Urinary bladder (tissue), 4 donors: ENCODE data around the gene ADAMTS1. TPM values are rescaled to one million over a fixed set of nuclear protein-coding genes. Genes with fewer than 3 reads are reported as not detected.

Experiments
- DNase-seq: peaks from one replicate; pipeline ENCODE4 v3.0.0-alpha.2; 2015; ENCODE audit errors: extremely low spot score
- H3K27ac ChIP-seq: one replicate; pipeline ENCODE4 v1.5.1; 2013; ENCODE audit warnings: low read depth, mild to moderate bottlenecking, moderate library complexity
- H3K36me3 ChIP-seq: one replicate; pipeline ENCODE4 v1.6.1; 2013; ENCODE audit warnings: mild to moderate bottlenecking, moderate library complexity; ENCODE audit not compliant: insufficient read depth
- H3K4me1 ChIP-seq: one replicate; pipeline ENCODE4 v1.6.1; 2013; ENCODE audit warnings: mild to moderate bottlenecking, moderate library complexity; ENCODE audit not compliant: insufficient read depth
- H3K4me3 ChIP-seq: one replicate; pipeline ENCODE4 v1.5.1; 2013; ENCODE audit warnings: low read depth, low read length
- WGBS: extraction: QIAGEN DNeasy Blood & Tissue Kit; methylation state at CpG from one replicate; pipeline ENCODE4 v1.1.7; 2013; 5-methylcytosine and 5-hydroxymethylcytosine counted together
- polyA plus RNA-seq: library from polyadenylated mRNA; stranded (reverse); fragments of 200-250 nt; gene quantifications from one replicate; pipeline ENCODE4 v1.2.3, GENCODE V29; 2013
- total RNA-seq: library from RNA; depleted of rRNA; stranded (reverse); fragments of >200 nt; gene quantifications from one replicate; pipeline ENCODE4 v1.2.3, GENCODE V29; 2014
- donor health status: healthy with polysubstance abuse.
- donor health status: healthy.

The ADAMTS1 gene
- total and polyA plus RNA-seq, 2 donors: 96.6 to 299 TPM

DNA sequence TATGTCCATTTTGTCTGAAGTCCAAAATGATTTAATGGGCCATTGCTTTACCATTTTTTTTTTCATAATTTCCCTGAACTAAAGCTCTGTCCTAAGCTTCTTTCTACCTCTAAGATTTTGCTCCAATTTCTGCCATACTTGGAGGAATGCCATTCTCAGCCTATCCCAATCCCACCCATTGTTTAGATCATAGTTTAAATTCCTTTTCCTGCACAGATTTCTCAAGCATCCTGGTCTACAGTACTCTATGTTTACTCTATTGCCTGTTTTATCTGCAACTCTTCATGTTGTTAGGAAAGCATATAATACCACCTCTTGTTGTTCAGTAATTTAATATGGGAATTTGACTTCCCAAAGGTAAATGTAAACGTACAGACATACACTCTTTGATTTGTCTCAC, 30.8 kb downstream of the ADAMTS1 start:
- Histone ChIP-seq H3K4me1 (no peaks in the 10 kb centered on the region), H3K27ac (no peak overlapping the region), H3K4me3 (no peak overlapping the region), H3K36me3 (no peaks in the 10 kb centered on the region)
- DNase-seq: no peak
- WGBS: 1% methylated on average over 1 of the region's 1 CpG

GRCh38 chr21:26813426-26813998, 31.7 kb downstream of the ADAMTS1 start:
- DNase-seq: no peak
- 60% methylated on average over 8 of the region's 8 CpGs for WGBS
- H3K4me3 ChIP-seq: no peak overlapping the region

DNA sequence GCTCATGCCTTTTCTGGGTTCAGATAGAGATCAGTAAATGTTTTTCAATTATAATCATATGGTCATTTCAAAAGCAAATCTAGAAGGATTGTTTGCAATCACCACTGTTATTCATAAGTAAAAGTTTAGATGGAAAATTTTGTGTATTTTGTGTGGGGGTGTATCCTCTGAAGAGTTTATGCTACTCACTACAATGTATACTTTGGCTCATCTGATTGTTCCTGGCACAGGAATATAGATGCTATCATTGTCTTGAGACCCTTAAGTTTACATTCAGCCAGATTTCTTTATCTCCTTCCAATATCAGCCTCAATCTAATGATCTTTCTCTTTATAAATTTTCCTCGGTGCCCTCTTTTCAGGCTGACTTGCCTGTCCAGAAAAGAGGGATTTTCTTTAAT, 33.0 kb downstream of the ADAMTS1 start:
- no peaks in the 10 kb centered on the region for H3K36me3 ChIP-seq
- no peak for DNase-seq

More at GRCh38 chr21:26813426-26813998, 31.7 kb downstream of the ADAMTS1 start:
- no peaks in the 10 kb centered on the region for H3K36me3 ChIP-seq
- H3K27ac ChIP-seq: no peak overlapping the region
- no peaks in the 10 kb centered on the region for H3K4me1 ChIP-seq

GRCh38 chr21:26811482-26811881, 33.7 kb downstream of the ADAMTS1 start:
- WGBS: 49% methylated on average over 2 of the region's 2 CpGs
- H3K27ac ChIP-seq: no peak overlapping the region
- no peak for DNase-seq
- H3K4me3 ChIP-seq: no peak overlapping the region
- no peaks in the 10 kb centered on the region for H3K36me3 ChIP-seq
- H3K4me1 ChIP-seq: no peaks in the 10 kb centered on the region

More for the DNA sequence above, 33.0 kb downstream of the ADAMTS1 start:
- WGBS: 68% methylated on average over 1 of the region's 1 CpG
- no peaks in the 10 kb centered on the region for H3K4me1 ChIP-seq
- no peak overlapping the region for H3K4me3 ChIP-seq
- no peak overlapping the region for H3K27ac ChIP-seq

DNA sequence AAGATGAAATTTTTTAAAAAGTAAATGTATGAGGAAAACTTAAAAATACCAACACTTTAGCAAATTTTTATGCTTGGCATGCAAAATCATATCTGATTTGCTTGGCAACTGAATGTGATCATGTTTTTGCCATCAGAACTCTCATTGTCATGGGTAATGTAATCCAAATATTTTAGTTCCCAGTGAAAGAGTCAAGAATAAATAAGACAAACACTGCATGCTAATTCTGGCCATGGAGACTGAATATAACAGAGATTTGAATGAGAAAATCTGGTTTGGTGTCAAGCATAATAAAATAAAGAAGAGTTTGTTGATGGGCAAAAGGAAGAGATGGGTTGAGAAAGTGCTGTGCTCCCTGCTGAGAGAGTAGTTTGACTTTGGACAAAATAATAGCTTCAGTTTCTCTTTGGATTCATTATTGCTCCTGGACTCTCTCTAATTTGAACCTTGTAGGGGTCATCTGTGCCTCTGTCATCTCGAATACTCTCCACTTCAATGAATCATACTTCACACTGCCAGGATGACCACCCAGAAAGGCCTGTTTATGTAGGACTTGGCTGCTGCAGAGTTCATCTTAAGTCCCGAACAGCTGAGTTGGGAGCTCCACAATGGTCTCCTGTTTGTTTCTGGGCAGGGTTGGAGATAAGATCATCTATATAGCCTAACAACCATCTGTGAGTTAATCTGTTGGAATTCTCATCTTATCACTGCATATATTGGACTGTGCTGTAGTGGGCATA, 34.4 kb downstream of the ADAMTS1 start:
- no peak for DNase-seq
- H3K4me3 ChIP-seq: no peak overlapping the region
- H3K36me3 ChIP-seq: no peaks in the 10 kb centered on the region
- H3K4me1 ChIP-seq: no peaks in the 10 kb centered on the region
- H3K27ac ChIP-seq: peak overlapping the region; percentile 16
- WGBS: 36% methylated on average over 2 of the region's 2 CpGs

DNA sequence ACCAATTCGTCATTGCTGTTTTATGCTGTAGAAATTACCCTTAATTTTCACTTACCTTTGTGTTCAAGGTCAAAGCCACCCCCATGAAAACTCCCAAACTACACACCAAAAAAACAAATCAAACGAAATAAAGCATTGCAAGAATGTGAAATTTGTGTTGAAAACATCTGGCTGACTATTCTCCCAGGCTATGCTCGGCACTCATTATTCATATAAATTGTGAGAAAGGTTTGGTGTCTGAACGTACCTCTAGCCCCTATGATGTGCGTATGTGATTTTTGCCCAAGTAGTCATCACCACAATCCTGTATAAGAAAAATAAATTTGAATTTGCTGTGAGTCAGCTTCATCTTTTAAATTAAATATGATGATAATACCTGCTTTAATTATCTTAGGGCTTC, 34.9 kb downstream of the ADAMTS1 start:
- H3K4me1 ChIP-seq: no peaks in the 10 kb centered on the region
- H3K4me3 ChIP-seq: no peak overlapping the region
- no peak for DNase-seq
- no peak overlapping the region for H3K27ac ChIP-seq
- H3K36me3 ChIP-seq: no peaks in the 10 kb centered on the region
- 75% methylated on average over 5 of the region's 5 CpGs for WGBS

DNA sequence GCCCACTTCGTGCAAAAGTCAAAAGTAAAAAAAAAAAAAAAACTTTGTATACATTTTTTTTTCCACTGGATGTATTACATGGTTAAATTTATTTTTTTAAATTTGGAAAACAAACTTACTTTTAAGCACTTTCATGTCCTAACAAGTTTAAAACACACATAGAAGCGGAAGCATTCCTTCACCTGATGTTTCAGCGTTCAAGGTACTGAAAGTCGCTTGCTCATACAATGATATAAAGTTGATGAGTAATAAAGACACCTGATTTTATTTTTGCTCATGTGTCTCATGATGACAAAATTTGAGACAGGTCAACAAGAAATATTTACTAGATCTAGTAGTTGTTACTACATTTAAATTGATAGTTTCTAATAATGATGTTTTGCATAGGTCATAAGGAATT, 35.5 kb downstream of the ADAMTS1 start:
- no peaks in the 10 kb centered on the region for H3K36me3 ChIP-seq
- no peak overlapping the region for H3K4me3 ChIP-seq
- no peaks in the 10 kb centered on the region for H3K4me1 ChIP-seq
- 92% methylated on average over 4 of the region's 4 CpGs for WGBS
- no peak for DNase-seq
- H3K27ac ChIP-seq: no peak overlapping the region

GRCh38 chr21:26806801-26807295, 38.4 kb downstream of the ADAMTS1 start:
- H3K4me3 ChIP-seq: no peak overlapping the region
- no peak overlapping the region for H3K27ac ChIP-seq
- H3K36me3 ChIP-seq: no peaks in the 10 kb centered on the region
- no peak for DNase-seq
- WGBS: 81% methylated on average over 5 of the region's 5 CpGs
- H3K4me1 ChIP-seq: no peaks in the 10 kb centered on the region

DNA sequence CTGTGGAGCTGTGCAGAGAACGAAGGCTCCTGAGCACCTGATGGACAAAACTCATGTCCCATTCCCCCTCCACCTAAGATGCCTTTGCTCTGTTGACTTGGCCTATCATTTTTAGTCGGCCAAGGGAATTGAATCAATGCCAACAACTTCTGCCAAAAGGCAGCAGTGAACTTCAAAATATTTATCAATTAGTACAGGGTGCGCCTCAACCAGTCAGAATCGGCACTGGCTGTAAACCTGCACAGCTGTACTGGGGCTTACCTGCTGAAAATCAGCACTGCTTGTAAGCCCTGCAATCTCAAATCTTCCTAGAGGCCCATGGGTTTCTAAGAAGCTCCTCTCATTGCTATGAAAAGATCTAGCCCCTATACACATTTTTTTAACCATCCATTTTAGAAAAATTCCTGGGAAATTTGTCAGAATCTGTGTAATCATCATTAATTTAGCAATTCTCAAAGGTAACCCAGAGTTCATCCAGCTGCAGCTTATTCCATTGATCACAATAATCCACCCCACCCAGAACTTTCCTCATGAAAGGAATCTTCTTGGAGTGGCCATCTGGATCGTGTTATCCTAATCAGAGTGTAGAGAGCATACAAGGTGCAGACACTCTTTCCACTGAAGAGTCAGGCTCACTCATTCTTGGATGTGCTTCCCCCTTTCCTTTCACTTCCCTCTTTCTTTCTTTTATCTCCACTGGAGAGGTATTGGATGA, 40.2 kb downstream of the ADAMTS1 start:
- H3K36me3 ChIP-seq: no peaks in the 10 kb centered on the region
- H3K4me3 ChIP-seq: no peak overlapping the region
- WGBS: 55% methylated on average over 5 of the region's 5 CpGs
- DNase-seq: no peak
- H3K27ac ChIP-seq: peak overlapping the region; percentile 45
- H3K4me1 ChIP-seq: no peaks in the 10 kb centered on the region

GRCh38 chr21:26801498-26801897, 43.7 kb downstream of the ADAMTS1 start:
- WGBS: 23% methylated on average over 1 of the region's 1 CpG
- H3K36me3 ChIP-seq: no peaks in the 10 kb centered on the region
- no peaks in the 10 kb centered on the region for H3K4me1 ChIP-seq
- no peak for DNase-seq
- H3K4me3 ChIP-seq: no peak overlapping the region
- peak overlapping the region; percentile 53 for H3K27ac ChIP-seq

GRCh38 chr21:26800970-26801431, 44.2 kb downstream of the ADAMTS1 start:
- no peak for DNase-seq
- Histone ChIP-seq H3K4me1 (no peaks in the 10 kb centered on the region), H3K4me3 (no peak overlapping the region), H3K27ac (peak overlapping the region; percentile 53), H3K36me3 (no peaks in the 10 kb centered on the region)
- 25% methylated on average over 9 of the region's 9 CpGs for WGBS

DNA sequence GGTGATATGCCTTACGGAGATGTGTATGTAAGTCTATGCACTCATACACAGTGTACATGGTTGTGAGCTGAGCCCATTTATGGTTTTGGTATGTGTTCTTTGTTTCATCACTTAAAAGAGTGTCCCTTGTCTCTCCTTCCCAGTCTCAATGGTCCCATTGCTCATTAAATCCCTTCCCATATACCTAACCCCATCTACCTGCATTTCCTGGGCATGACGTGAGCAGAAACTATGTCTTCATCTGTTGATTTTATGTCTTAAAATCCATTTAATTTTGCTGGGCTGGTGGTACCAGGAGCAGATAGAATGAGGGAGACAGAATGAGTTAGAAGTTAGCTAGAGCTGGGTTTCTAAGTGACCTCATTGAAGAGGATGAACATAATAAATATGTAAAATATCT, 44.8 kb downstream of the ADAMTS1 start:
- 90% methylated on average over 2 of the region's 2 CpGs for WGBS
- Histone ChIP-seq H3K4me3 (no peak overlapping the region), H3K27ac (peak overlapping the region; percentile 62), H3K4me1 (no peaks in the 10 kb centered on the region), H3K36me3 (no peaks in the 10 kb centered on the region)
- DNase-seq: no peak

- Histone ChIP-seq H3K36me3 (no peaks in the 10 kb centered on the region), H3K4me3 (no peak overlapping the region), H3K27ac (peak overlapping the region; percentile 62), H3K4me1 (no peaks in the 10 kb centered on the region)
- 57% methylated on average over 3 of the region's 3 CpGs for WGBS
- no peak for DNase-seq
Measured at GRCh38 chr21:26800001-26800400, 45.2 kb downstream of the ADAMTS1 start.
